GM18870 (cell line): ENCODE results near the gene TRAPPC3.
"Not testable (repeated sequence)": the region's sequence is repeated elsewhere in the genome, so short reads cannot be mapped to it uniquely, and the experiment has no call there.

Experiments
- ATAC-seq: cut with Tn5 transposase; IDR thresholded peaks from one replicate; pipeline ENCODE4 v1.9.1; 2021; ENCODE audit warnings: moderate library complexity; ENCODE audit not compliant: unreplicated experiment

TRAPPC3 gene

DNA sequence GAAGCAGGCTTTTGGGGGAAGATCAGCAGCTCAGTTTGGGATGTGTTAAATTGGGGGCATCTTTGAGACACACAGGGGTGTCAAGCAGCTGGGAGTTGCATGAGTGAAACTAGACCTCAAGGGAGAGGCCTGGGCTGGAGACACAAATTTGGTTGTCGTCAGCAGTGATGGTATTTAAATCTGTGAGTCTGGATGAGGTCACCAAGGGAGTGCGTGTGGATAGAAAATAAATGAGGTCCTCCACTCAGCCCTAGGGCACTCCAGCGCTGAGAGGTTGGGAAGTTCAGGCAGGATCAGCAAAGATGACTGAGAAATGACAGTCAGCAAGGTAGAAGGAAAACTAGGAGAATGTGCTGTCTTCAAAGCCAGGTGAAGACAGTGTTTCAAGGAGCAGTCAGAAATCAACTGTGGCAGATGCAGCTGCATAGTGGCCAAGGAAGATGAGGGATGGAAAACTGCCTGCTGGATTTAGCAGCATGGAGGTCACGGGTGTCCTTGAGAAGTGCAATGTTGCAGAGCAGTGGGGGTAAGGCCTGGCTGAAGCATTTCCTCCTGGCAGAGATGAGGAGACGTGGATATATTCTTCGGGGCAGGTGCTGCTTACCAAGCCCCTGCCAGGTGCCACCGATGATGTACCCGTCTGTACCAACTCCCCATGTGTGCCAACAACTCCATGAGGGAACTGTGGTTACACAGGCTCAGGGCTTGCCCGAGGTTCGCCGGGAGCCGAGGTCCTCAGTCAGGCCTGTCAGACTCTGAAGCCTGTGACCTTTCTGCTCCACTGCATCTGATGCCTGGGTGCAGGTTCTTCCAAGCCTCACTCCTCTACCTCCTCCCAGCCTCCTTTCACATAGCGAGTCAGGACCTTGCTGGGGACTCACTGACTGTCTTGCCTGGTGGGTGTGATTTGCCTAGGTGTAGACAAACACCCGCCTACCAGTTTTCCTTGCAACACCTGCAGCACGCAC, 17.9 kb upstream of the TRAPPC3 start:
- ATAC-seq: no peak

DNA sequence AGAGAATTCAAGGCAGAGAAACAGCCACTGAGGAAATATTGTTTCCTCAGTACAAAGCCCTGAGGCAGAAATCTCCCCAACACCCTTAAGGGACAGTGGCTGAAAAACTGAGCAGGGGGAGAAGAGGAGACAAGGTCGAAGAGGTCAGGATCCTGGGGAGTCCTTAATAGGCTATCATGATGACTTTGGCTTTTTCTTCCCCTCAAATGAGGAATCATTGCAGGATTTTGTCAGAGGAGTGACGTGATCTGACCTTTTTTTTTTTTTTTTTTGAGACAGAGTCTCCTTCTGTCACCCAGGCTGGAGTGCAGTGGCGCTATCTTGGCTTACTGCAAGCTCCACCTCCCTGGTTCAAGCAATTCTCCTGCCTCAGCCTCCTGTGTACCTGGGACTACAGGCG, 16.9 kb upstream of the TRAPPC3 start:
- ATAC-seq: no peak

DNA sequence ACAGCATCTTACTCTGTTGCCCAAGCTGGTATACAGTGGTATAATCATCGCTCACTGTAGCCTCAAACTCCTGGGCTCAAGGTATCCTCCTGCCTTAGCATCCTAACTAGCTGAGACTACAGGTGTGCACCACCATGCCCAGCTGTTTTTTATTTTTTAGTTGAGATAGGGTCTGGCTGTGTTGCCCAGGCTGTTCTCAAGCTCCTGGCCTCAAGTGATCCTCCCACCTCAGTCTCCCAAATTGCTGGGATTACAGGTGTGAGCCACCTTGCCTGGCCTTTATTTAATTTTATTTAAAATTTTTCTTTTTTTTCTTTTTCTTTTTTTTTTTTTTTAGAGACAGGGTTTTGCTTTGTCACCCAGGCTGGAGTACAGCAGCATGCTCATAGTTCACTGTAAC, 15.9 kb upstream of the TRAPPC3 start:
- no peak for ATAC-seq

DNA sequence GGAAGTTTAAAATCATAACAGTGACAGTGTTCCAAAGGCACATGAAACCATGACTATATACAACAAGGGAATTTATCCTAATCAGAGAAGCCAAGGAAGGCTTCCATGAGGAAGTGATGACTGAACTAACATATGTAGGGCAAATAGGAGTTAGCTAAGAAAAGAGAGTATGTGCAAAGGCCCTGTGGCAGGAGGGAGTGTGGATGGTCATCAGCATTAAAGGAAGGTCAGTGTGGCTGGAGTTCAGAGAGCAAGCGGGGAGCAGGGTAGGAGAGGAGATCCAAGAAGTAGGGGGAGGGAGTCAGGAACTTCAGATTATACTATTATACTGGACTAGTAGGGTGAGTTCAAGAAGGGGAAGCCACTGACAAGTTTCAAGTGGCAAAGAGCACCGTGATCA, 15.1 kb upstream of the TRAPPC3 start:
- ATAC-seq: no peak

DNA sequence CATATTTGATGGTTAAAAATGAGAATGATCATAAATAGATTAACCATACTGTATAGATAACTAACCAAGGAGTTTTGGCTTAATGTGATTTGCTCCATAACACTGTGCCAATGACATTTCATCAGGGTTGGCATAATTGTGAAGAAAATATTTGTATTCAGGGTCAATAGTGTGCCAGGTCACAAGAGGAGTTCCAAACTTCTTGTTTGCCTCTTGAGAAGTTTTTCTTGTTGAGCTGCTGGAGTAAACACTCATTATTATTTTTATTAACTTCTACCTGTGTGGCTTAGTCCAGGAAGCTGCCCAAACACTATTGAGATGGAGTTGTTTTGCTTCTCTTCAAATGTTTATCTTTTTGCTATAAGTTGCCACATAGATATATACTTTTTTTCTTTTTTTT, 14.1 kb upstream of the TRAPPC3 start:
- ATAC-seq: no peak

DNA sequence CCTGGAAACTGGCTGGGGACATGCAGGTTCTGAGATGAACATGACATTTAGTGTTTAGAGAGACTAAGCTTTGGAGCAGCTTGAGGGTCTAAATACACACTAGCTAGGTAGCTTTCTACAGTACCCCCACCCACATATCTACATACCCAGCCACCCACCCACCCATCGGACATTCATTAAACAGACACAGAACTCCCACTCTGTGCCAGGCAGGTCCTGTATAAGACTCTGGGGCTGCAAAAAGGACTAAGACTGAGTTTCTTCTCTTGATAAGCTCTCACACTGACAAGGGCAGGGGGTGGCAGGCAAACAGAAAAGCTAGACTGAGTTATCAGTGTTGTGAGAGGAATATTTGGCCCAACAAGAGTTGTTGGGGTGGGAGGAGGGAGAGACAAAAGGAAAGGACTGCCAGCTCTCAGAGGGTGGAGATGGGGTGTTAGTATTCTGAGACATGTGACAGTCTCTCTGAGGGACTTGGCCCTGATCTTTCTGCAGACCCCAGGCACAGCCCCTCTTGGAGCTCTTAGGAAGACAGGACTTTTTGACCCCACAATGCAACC, 13.5 kb upstream of the TRAPPC3 start:
- no peak for ATAC-seq

DNA sequence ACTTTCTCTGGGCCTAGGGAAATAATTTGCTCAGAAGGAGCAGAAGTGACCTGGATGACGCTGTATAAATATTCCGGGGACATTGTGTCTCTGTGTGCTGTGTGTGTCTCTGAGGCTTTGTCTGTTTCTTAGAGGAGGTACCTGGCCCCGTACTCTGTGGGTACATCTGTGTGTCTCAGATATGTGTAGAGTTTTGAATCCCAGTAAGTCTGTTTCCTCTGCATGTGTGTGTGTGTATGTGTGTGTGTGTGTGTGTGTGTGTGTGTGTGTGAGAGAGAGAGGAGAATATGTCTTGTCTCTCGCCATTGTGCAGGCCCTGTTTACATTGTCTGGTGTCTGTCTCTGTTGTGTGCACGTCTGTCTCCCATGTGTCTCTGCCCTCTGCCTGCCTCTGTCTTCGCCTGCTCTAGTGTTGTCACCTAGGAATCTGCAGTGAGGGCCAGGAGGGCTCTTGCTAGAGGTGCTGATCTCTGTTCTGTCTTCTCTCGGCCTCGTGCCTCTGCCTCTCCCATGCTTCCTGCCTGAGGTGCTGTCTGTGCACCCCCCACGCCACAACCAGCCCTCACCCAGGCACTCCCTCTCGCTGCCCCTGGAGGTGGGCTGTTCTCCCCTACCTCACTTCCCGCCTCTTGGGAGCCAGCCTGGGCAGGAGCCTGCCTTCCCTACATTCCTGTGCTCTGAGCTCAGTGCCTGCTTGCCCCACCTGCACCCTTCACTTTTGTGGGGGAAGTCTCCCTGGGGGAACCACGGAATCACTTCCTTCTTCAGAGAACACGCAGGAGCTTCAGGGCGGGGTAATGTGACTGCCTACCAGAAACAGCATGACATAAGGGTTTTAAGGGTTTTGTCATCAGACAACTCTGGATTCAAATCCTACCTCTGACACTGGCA, 12.6 kb upstream of the TRAPPC3 start:
- ATAC-seq: no peak

DNA sequence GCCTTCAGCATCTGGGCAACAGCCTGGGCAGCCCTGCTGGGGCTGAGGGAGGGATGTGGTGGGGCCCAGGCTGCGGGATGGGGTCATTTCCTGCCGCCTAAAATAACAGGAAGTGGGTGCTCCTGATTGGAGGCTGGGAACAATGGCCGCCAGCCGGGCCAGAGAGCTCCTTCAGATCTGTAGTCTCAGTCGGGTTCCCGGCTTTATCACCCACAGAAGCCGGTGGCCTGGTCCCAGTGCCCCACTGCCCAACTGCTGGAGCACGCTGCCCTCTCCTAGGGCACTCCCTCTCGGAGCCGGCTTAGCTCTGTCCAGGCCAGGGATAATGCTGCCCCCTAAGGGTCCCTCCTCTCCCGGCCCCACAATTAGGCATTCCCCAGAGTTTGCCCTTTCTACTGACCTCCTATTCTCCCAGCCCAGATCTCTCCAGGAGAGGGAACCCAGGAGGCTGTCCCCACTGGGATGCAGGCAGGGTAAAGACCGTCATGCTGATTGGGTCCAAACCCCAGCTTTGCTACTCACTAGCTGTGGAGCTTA, 11.7 kb upstream of the TRAPPC3 start:
- ATAC-seq: no peak

DNA sequence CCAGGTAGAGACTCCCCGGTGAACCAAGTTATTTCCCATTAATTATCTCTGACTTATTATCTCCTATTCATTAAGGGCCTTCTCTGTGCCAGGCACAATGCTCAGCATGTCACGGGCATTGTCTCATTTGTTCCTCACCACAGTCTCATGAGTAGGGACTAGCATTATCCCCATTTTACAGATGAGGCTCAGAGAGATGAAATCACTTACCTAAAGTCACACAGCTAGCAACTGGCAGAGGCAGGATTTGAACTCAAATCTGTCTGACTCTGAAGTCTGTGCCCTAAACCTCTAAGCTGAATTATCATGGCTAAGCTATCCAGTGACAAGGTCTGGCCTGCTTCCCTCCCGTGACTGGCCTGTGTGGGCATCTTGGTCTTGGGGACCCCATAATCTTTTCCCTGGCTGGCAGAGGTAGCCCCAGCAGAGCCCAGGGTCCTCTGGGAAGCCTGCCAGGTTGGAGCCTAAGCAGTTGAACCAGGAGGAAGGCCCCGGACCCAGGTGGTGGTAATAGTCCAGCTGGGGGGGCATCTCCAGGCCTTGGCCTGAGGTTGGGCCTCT, 11.2 kb upstream of the TRAPPC3 start:
- ATAC-seq: no peak

DNA sequence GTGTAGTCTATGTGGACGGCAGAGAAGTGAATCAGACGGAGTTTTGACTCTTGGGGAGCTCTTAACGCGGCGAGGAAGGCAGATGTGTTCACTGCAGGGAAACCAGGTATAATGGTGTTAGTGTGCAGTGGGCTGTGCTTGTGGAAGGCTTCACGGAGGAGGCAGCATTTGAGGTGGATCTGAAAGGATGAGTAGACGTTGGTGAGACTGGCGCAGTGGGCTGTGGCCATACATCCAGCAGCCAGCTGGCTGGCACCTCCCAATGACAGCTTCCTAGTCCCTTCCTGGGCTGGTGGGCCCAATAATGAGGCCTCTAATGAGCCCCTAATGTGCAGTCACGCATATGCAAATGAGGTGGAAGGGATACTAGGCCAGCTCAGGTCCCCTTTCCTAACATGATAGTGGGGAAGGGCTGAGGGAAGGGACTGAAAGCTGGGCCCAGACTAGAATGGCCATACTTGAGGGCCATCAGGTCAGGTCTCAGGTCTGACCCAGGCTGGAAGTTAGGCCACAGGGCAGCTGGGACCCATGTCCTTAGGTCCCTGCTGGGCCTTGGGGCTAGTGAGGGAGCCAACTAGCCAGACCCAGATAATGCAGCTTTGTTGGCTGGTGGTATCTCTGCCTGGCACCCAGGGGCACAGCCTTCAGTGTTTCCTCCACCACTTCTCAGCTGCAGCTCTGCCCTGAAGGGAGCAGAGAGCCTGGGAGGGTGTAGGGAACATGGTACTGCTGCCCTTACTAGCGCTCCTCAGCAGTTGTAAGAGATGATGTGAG, 10.5 kb upstream of the TRAPPC3 start:
- ATAC-seq: no peak

DNA sequence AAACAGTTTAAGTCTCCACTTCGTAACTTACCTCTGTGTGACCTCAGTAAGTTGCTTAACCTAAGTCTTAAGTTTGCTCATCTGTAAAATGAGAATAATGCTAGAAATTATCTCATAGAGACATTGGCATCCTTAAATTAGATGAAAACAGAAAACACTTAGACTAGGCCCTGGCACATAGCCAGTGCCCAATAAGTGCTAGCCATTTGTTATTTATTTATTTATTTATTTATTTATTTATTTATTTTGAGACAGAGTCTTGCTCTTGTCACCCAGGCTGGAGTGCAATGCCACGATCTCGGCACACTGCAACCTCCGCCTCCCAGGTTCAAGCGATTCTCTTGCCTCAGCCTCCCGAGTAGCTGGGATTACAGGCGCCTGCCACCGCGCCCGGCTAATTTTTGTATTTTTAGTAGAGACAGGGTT, 9.6 kb upstream of the TRAPPC3 start:
- ATAC-seq: not testable (repeated sequence)

DNA sequence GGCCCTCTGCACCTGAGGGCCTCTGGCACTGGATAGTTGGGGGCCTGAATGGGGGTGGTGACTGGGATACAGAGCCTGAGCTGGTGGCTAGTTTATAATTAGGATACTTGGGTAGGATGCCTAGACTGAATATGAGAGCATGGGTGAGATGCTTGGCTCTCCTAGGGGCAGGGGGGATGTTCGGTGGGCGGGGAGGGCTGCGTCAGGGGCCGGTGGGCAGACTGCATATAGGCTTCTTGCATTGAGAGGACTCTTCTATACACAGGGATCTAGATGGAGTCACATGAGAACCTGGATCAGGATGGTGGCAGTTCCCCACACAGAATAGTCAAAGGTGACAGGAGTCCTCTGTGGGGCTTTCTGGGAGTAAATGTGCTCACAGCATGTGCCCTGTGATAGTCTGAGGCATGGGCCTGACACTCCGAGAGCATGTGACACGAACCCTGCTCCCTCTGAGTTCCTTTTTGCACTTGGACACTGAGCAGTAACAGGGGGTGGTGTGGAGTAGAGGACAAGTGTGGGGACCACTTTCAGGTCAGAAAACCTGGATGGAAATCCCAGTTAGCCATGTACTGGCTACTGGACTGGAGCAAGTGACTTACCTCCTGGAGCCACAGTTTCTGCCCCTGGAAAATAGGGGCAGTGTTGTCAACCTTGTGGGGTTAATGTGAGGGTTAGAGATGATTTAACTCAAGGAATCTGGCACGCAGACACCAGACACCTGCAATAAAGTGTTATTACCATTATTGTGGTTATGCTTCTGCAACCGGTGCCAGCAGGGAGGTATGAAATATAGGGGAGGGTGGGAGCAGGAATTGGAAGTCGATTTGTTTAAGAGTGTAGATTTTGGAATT, 8.9 kb upstream of the TRAPPC3 start:
- ATAC-seq: no peak

DNA sequence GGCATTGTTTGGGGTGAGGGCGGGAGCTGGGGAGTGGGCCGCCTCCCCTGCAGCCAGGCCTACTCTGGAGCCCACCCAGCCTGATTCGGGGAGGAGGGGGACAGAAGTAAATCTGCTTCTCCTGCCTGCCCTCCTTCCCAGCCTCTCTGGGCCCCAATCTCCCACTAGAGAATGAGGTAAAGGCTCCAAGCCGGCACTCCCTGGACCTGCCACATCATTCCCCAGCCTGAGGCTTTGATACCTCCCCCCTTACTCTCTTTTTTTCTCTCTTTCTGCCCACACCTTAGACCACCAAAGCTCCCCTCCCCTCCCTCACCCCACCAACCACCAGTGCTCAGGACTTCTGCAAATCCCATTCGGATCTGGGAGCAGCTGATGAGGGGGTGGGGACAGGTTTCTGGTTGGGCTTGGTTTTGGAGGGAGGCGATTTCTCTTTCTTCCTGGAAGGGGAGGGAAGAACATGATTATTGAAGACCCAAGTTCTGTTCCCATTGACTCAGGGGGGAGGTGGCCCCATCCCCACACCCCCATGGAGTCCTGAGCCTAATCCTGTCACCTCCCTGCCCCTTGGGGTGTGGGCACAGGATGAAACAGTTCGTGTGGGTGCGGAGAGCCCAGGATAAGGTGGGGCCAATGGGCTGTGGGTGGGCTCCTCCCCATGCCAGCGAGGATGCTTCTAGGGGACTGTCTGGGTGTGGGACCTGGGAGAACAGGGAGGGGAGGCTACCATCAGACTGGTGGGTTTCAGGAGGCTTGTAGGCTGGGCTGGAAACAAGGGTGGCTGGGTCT, 8.0 kb upstream of the TRAPPC3 start:
- ATAC-seq: no peak

DNA sequence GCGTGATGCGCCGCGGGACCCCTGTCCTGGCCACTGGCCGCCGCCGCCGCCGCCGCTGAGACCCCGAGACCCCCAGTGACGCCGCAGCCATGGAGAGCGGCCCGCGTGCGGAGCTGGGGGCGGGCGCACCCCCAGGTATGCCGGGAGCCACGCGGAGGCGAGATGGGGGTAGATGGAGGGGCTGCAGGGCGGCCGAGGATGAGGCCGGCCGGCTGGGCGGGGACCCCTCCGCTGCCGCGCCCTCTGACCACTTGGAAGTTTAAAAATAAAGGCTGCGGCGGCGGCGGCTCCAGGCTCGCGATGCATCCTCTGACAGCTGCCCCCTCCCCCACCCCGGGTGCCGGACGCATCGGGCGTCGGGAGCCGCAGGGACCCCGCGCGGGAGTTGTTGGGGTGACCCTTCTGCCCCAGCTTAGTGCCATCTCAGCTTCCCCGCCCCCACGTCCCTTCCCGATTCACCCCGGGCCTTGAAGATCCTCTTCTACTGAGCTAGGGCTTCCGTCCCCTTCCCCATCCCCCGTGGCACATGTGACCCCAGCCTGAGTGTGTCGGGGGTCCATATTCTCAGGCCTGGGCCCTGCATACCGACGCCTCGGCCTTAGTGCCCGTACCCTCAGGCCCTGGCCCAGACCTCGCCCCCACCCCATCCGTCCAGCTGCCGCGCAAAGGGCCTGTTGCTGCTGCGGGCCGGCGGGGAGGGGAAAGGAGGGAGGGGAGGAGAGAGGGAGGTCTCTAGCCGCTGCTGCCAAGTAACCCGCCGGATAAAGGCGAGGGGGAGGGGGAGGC, 7.2 kb upstream of the TRAPPC3 start:
- ATAC-seq: no peak

DNA sequence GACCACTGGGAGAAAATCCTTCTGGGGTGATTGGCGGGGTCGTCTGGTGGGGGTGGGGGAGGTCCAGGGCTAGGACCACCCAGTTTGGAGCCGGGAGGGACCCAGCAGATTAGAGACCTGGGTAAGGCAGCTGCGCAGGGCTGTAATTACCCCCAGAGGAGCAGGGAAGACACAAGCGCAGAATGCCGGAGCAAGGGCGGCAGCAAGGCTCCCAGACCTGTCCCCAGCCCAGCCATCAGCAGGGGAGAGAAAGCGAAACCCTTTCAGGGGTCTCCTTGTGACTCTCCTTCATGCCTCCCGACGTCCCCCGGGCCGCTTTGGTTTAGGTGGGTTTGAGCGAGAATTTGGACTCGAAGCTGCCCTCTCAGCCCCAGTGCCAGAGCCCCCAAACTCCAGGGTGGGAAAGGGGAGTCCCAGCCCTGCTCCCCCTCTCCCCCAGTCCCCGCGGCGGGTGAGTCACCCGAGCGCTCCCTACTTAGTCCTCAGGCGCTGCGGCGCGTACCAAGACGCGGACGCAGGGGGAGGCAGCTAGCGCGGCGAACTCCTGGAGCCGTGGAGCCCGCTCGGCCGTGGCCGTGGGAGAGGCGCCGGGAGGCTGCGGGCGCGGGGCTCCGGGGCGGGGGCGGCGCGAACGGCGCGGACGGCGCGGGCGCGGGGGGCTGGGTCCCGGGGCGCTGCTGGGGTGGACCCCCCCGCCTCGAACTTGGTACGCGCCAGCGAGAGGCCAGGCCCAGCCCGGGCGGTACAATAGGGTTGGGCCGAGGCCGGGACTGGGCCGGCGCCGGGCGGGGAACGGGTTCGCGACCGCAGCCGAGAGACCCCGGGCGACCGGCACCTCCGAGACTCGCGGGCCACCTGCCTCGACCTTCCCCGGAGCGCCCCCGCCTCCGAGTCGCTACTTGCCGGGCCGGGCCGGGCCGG, 6.4 kb upstream of the TRAPPC3 start, which contains the start of gene MAP7D1:
TSS of gene MAP7D1 (plus strand) at position 753 of the 921 bp plus-strand sequence. CDS start 258 bp downstream, outside the sequence.
- no peak for ATAC-seq

DNA sequence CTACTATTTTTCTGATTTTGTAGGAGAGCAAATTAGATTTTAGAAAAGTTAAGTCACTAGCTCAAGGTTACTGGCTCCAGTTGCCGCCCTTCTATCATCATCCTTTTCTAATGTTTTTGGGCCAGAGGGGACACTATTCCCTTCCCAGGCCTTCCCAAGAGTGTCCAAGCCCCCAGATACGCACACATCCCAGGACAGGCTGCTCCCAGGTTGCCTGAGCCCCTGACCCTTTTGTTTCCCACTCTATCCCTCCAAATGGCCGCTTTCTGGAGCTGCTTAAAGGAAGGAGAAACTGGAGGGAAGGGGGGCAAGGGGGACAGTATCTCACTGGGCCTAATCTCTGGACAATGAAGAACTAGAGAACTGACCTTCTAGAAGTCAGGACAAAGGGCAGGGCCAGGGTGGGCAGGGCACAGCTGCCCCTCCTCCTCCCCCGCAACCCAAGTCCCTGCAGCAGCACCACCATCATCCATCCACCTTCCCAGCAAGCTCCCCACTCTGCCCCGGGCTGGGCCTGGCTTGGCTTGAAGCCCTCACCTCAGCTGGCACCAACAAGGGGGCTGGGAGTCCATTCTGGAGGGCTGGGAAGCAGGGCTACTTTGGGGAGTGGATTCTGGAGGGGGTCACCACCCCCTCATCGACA, 5.6 kb upstream of the TRAPPC3 start:
- ATAC-seq: no peak
